Posterior cingulate gyrus (tissue), 11 donors: ENCODE data around the gene IGFBPL1.
"Not testable (repeated sequence)": the region's sequence is repeated elsewhere in the genome, so short reads cannot be mapped to it uniquely, and the experiment has no call there.

Experiments used
- DNase-seq, 10 donors: peaks; one replicate each; pipeline versions ENCODE4 v3.0.0 to v3.0.0-alpha.2; 2020 to 2021; ENCODE audit warnings: mixed read lengths in 3 of 10
- intact Hi-C: fragments of 100-400 bp; cut with DNase I; formaldehyde crosslinking; loops from one replicate; pipeline ENCODE4 v1.15.1; 2023

Gene IGFBPL1

GRCh38 chr9:38384990-38385848 lies 39.0 kb downstream of the IGFBPL1 start:
- intact Hi-C loops, result loop anchor here (10.0 kb wide), 1 partner anchor 50 kb away; no protein-coding TSS in a partner anchor
- no peak for DNase-seq

- DNase-seq, result no peak
Observed at GRCh38 chr9:38382141-38382540, 42.1 kb downstream of the IGFBPL1 start.

GRCh38 chr9:38380872-38381534 lies 43.3 kb downstream of the IGFBPL1 start:
- no peak for DNase-seq
- intact Hi-C loops, result loop anchor here (10.0 kb wide), 1 partner anchor 54 kb away; no protein-coding TSS in a partner anchor

More at GRCh38 chr9:38382141-38382540, 42.1 kb downstream of the IGFBPL1 start:
- intact Hi-C loops, result loop anchor here (10.0 kb wide), 1 partner anchor 53 kb away; no protein-coding TSS in a partner anchor

GRCh38 chr9:38380230-38380871 lies 43.9 kb downstream of the IGFBPL1 start:
- intact Hi-C loops, result loop anchor here (10.0 kb wide), 1 partner anchor 54 kb away; no protein-coding TSS in a partner anchor
- DNase-seq, result no peak

GRCh38 chr9:38377336-38378083 lies 46.7 kb downstream of the IGFBPL1 start:
- intact Hi-C loops, DNase-seq: not testable (repeated sequence)

GRCh38 chr9:38376021-38376670 lies 48.1 kb downstream of the IGFBPL1 start:
- intact Hi-C loops, result no loop called here
- no peak for DNase-seq

- intact Hi-C loops, result no loop called here
- DNase-seq, result no peak
Observed at GRCh38 chr9:38375572-38375963, 48.7 kb downstream of the IGFBPL1 start.

- intact Hi-C loops, result no loop called here
Observed at GRCh38 chr9:38374847-38375571, 49.2 kb downstream of the IGFBPL1 start.

GRCh38 chr9:38373679-38374078 lies 50.6 kb downstream of the IGFBPL1 start:
- DNase-seq, result no peak
- intact Hi-C loops, result no loop called here

More at GRCh38 chr9:38374847-38375571, 49.2 kb downstream of the IGFBPL1 start:
- DNase-seq, result no peak

GRCh38 chr9:38372762-38373619 lies 51.3 kb downstream of the IGFBPL1 start:
- intact Hi-C loops, result no loop called here

GRCh38 chr9:38371495-38371894 lies 52.8 kb downstream of the IGFBPL1 start:
- intact Hi-C loops, result no loop called here
- no peak for DNase-seq

More at GRCh38 chr9:38372762-38373619, 51.3 kb downstream of the IGFBPL1 start:
- no peak for DNase-seq

- intact Hi-C loops, result no loop called here
Observed at GRCh38 chr9:38370176-38370575, 54.1 kb downstream of the IGFBPL1 start.

GRCh38 chr9:38368731-38369130 lies 55.5 kb downstream of the IGFBPL1 start:
- intact Hi-C loops, result loop anchor here (10.0 kb wide), 2 partner anchors 284 to 784 kb away; no protein-coding TSS in a partner anchor
- DNase-seq, result no peak

More at GRCh38 chr9:38370176-38370575, 54.1 kb downstream of the IGFBPL1 start:
- DNase-seq, result no peak

GRCh38 chr9:38367898-38368297 lies 56.4 kb downstream of the IGFBPL1 start:
- intact Hi-C loops, result loop anchor here (10.0 kb wide), 2 partner anchors 283 to 783 kb away; no protein-coding TSS in a partner anchor
- no peak for DNase-seq

GRCh38 chr9:38363589-38363925 lies 60.7 kb downstream of the IGFBPL1 start:
- DNase-seq, result no peak
- intact Hi-C loops, result loop anchor here (2.0 to 10.0 kb wide), 4 partner anchors 279 to 779 kb away; partner anchors contain the start of gene SLC25A51

GRCh38 chr9:38362852-38363588 lies 61.2 kb downstream of the IGFBPL1 start:
- intact Hi-C loops, result loop anchor here (2.0 to 10.0 kb wide), 4 partner anchors 278 to 778 kb away; partner anchors contain the start of gene SLC25A51
- DNase-seq, result peak in 5 of 10 donors; percentile 23 to 88 (median 40)

GRCh38 chr9:38361473-38361850 lies 62.8 kb downstream of the IGFBPL1 start:
- intact Hi-C loops, result loop anchor here (10.0 kb wide), 2 partner anchors 277 to 777 kb away; no protein-coding TSS in a partner anchor
- DNase-seq, result no peak
